Large intestine (tissue), 3 donors: ENCODE measurements around the gene RPS6KC1. TPM values are rescaled to one million over a fixed set of nuclear protein-coding genes. Genes with fewer than 3 reads are reported as not detected.

Source experiments
- DNase-seq, 2 donors: peaks; one replicate each; pipeline versions ENCODE4 v3.0.0 to v3.0.0-alpha.2; 2013
- H3K27ac ChIP-seq: one replicate; pipeline ENCODE4 v1.5.1; 2013; ENCODE audit warnings: low read length
- H3K27me3 ChIP-seq: 2 replicates; pipeline ENCODE4 v1.6.1; 2013; ENCODE audit warnings: low read length; ENCODE audit not compliant: control insufficient read depth, insufficient read depth
- H3K36me3 ChIP-seq: 2 replicates; pipeline ENCODE4 v1.6.1; 2013; ENCODE audit warnings: low read length; ENCODE audit not compliant: control insufficient read depth, insufficient read depth
- H3K4me1 ChIP-seq: one replicate; pipeline ENCODE4 v1.6.1; 2013; ENCODE audit warnings: low read length; ENCODE audit not compliant: control insufficient read depth, insufficient read depth
- H3K4me3 ChIP-seq: one replicate; pipeline ENCODE4 v1.5.1; 2013; ENCODE audit warnings: low read length
- H3K9me3 ChIP-seq: one replicate; pipeline ENCODE4 v1.6.1; 2013; ENCODE audit warnings: mild to moderate bottlenecking, low read depth, low read length, moderate library complexity; ENCODE audit not compliant: control insufficient read depth
- WGBS: methylation state at CpG from one replicate; pipeline ENCODE4 v1.1.5; 2013; ENCODE audit warnings: low lambda C conversion rate; ENCODE audit not compliant: insufficient coverage; 5-methylcytosine and 5-hydroxymethylcytosine counted together
- polyA plus RNA-seq: library from polyadenylated mRNA; unstranded; fragments of 120-200 nt; gene quantifications from one replicate; pipeline ENCODE4 v1.2.1, GENCODE V29; 2013

Gene RPS6KC1
- polyA plus RNA-seq, 1 donor, result 13.7 TPM

DNA sequence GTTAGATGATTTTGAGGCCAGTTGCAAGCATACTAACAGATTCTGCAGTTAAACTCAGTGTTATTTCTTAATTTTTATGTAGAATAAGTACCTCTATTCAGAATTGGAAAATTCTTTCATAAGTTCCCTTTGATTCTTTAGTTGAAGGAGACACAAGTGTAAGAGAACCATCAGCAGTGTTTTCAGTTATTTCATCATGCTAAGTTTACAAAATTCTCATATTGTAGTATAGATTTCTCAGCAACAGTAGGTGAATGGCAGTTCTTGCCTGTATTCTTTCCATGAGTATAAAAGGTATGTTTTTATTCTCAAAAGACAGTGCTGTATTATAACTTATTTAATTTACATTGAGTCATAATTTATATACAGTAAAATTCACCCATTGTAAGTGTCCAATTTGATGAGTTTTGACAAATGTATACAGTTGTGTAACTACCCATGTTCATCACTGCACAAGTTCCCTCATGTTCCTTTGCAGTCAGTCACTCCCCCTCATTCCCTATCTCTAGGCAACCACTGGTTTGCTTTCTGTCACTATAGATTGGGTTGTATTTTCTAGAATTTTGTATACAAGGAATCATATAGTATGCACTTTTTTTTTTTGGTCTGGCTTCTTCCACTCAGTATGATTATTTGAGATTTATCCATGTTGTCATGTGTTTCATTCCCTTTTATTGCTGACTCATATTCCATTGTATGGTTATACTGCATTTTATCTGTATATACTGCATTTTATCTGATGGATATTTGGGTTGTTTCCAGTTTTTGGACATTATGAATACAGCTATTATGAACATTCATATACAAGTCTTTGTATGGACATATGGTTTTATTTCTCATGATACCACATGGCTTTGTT lies 3.9 kb downstream of the RPS6KC1 start:
- H3K27ac ChIP-seq, result no peak overlapping the region
- no peaks in the 10 kb centered on the region for H3K9me3 ChIP-seq
- H3K4me3 ChIP-seq, result no peak overlapping the region
- H3K27me3 ChIP-seq, result no peaks in the 10 kb centered on the region
- DNase-seq, result no peak
- peaks cover 5% of the 10 kb centered on the region for H3K4me1 ChIP-seq
- no peaks in the 10 kb centered on the region for H3K36me3 ChIP-seq

DNA sequence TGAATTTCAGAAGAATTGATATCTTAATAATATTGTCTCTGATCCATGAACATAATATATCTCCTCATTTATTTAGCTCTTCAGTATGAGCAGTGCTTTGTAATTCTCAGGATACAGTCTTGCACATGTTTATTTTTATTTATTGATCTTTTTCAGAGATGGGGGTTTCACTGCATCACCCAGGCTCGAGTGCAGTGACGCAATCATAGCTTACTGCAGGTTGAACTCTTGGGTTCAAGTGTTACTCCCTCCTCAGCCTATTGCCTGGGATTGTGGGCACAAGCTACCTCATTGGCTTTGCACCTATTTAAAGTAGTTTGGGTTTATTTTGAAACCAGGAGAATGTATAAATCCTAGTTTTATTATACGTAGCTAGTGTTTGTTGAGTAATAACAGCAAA lies 4.7 kb downstream of the RPS6KC1 start:
- WGBS, result no CpG with 5 or more reads among the region's 3 CpGs

DNA sequence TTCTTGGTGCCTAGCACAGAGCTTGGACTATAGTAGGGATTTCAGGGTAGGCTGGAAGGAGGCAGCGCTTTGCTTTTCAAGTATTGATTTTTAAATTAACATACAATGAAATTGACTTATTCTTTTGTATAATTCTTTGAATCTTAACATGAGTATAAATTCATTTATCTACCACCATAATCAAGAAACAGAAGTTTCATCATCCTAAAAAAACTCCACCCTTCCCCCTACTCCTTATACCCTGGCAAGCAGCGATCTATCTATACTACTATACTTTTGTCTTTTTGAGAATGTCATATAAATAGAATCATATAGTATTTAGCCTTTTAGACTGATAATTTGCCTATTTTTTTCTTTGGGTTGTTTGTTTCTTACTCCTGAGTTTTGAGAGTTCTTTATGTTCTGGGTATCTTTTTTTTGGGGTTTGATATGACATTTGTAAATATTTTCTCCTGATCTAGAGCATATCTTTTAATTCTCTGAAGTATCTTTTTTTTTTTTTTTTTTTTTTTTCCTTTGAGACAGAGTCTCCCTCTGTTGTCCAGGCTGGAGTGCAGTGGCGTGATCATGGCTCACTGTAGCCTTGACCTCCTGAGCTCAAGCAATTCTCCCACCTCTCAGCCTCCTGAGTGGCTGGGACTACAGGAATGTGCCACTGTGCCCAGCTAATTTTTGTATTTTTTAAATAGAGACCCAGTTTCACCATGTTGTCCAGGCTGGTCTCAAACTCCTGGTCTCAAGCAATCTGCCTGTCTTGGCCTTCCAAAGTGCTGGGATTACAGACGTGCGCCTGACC lies 6.4 kb downstream of the RPS6KC1 start:
- Histone ChIP-seq H3K27me3 (no peaks in the 10 kb centered on the region), H3K4me1 (no peaks in the 10 kb centered on the region), H3K36me3 (no peaks in the 10 kb centered on the region), H3K27ac (no peak overlapping the region), H3K9me3 (no peaks in the 10 kb centered on the region), H3K4me3 (no peak overlapping the region)
- DNase-seq, result no peak
- 100% methylated on average over 1 of the region's 5 CpGs for WGBS

More for the DNA sequence above, 4.7 kb downstream of the RPS6KC1 start:
- no peak for DNase-seq
- Histone ChIP-seq H3K4me1 (peaks cover 5% of the 10 kb centered on the region), H3K4me3 (no peak overlapping the region), H3K27me3 (no peaks in the 10 kb centered on the region), H3K9me3 (no peaks in the 10 kb centered on the region), H3K27ac (no peak overlapping the region), H3K36me3 (no peaks in the 10 kb centered on the region)

GRCh38 chr1:213060836-213061235 lies 9.8 kb downstream of the RPS6KC1 start:
- no peaks in the 10 kb centered on the region for H3K27me3 ChIP-seq
- WGBS, result no CpG with 5 or more reads among the region's 2 CpGs
- H3K9me3 ChIP-seq, result no peaks in the 10 kb centered on the region
- H3K4me3 ChIP-seq, result no peak overlapping the region
- H3K36me3 ChIP-seq, result no peaks in the 10 kb centered on the region
- no peaks in the 10 kb centered on the region for H3K4me1 ChIP-seq
- DNase-seq, result no peak
- H3K27ac ChIP-seq, result no peak overlapping the region

DNA sequence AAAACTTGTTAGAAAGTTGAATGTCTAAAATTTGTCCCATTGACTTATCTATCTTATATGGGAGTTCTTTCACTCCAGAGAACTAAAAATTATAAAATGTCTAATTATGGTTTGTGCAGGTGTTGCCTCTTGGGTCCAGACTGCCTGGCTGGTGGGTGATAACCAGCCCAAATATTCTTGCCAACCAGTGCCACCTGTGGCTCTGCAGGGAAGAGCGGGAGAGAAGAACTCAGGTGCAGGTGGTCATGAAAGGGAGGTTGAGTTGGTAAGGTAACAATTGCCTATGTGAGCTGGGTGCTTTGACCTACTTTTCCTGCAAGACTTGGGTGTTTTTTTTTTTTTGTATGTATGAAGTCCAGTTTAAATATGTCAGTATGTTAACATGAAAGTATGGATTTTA lies 10.2 kb downstream of the RPS6KC1 start:
- H3K27me3 ChIP-seq, result no peaks in the 10 kb centered on the region
- whole genome bisulfite sequencing, result no CpG with 5 or more reads among the region's 1 CpG
- H3K36me3 ChIP-seq, result no peaks in the 10 kb centered on the region
- H3K4me1 ChIP-seq, result no peaks in the 10 kb centered on the region
- no peak overlapping the region for H3K27ac ChIP-seq
- H3K4me3 ChIP-seq, result no peak overlapping the region
- H3K9me3 ChIP-seq, result no peaks in the 10 kb centered on the region
- DNase-seq, result no peak

GRCh38 chr1:213065800-213066199 lies 14.8 kb downstream of the RPS6KC1 start:
- no peak for DNase-seq
- Histone ChIP-seq H3K9me3 (no peaks in the 10 kb centered on the region), H3K27ac (no peak overlapping the region), H3K27me3 (no peaks in the 10 kb centered on the region), H3K36me3 (no peaks in the 10 kb centered on the region), H3K4me3 (no peak overlapping the region), H3K4me1 (no peaks in the 10 kb centered on the region)
- WGBS, result 86% methylated on average over 5 of the region's 5 CpGs

DNA sequence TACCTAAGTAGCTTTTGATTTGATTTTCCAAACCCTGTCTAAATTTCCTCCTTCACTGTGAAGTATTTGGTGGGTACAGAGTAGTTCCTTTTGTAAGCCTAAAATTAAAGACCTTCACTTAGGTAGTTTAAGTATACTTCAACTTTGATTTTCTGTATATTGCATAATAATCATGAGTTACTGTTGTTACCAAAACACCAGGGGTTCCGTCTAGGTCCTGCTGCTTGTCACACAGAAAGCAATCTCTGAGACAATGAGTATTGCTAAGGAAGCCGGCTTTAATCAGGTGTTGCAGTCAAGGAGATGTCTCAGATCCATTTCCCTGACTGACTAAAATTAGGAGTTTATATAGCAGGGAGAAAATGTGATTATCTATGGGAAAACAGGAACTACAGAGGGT lies 15.3 kb downstream of the RPS6KC1 start:
- no CpG with 5 or more reads among the region's 2 CpGs for WGBS
- no peaks in the 10 kb centered on the region for H3K4me1 ChIP-seq
- no peak for DNase-seq
- no peaks in the 10 kb centered on the region for H3K9me3 ChIP-seq
- H3K36me3 ChIP-seq, result no peaks in the 10 kb centered on the region
- no peaks in the 10 kb centered on the region for H3K27me3 ChIP-seq
- no peak overlapping the region for H3K27ac ChIP-seq
- H3K4me3 ChIP-seq, result no peak overlapping the region

- no peaks in the 10 kb centered on the region for H3K4me1 ChIP-seq
- H3K4me3 ChIP-seq, result no peak overlapping the region
- WGBS, result no CpG with 5 or more reads among the region's 1 CpG
- H3K27ac ChIP-seq, result no peak overlapping the region
- no peaks in the 10 kb centered on the region for H3K27me3 ChIP-seq
- no peaks in the 10 kb centered on the region for H3K9me3 ChIP-seq
- no peak for DNase-seq
- no peaks in the 10 kb centered on the region for H3K36me3 ChIP-seq
Measured at GRCh38 chr1:213067352-213067751, 16.3 kb downstream of the RPS6KC1 start.

DNA sequence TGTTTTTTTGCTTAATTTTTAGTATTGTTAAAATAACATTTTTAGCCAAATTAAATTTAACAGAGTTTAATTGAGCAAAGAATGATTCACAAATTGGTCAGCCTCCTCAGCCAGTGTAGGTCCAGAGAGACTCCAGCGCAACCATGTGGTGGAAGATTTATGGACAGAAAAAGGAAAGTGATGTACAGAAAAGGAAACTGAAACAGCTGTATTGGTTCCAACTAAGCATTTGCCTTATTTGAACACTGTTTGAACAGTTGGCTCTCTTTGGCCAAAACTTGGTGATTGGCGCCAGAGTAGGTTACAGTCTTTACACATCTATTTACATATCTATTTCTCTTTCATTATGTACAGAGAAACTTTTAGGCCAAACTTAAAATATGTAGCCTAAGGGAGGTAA lies 19.4 kb downstream of the RPS6KC1 start:
- Histone ChIP-seq H3K36me3 (no peaks in the 10 kb centered on the region), H3K4me3 (no peak overlapping the region), H3K4me1 (no peaks in the 10 kb centered on the region), H3K9me3 (no peaks in the 10 kb centered on the region), H3K27ac (no peak overlapping the region), H3K27me3 (no peaks in the 10 kb centered on the region)
- DNase-seq, result peak in 1 of 2 donors; percentile 34
- no CpG with 5 or more reads among the region's 2 CpGs for WGBS

DNA sequence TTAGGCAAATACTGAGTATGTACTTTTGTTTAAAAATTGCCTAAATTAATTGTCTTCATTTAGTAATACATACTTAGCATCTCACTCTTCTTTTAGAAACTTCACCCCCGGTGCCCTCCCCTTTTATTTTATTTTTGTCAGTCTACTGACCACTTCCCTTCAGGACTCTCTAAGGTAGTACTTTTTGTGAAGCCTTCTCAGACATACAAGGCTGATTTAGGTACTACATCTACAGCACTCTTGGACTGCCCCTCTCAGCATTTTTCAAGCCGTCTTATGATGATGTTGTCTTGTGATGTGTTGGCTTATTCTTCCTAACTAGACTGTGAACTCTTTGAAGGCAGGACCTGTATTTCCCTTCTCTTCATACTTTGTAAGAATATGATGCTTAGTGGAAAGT lies 24.7 kb downstream of the RPS6KC1 start:
- Histone ChIP-seq H3K36me3 (peaks cover 2% of the 10 kb centered on the region), H3K9me3 (no peaks in the 10 kb centered on the region), H3K27ac (no peak overlapping the region), H3K27me3 (no peaks in the 10 kb centered on the region), H3K4me1 (no peaks in the 10 kb centered on the region), H3K4me3 (no peak overlapping the region)
- no peak for DNase-seq
- 100% methylated on average over 1 of the region's 2 CpGs for WGBS
